ENCODE data around the gene PRR22. TPM values are rescaled to one million over a fixed set of nuclear protein-coding genes. Genes with fewer than 3 reads are reported as not detected.

Gene PRR22
- total and polyA plus RNA-seq, 9 of the 15 experiments (the other 6 are each of a cell fraction or from before 2014, with no cell fraction given) = 0.03 to 12.0 (median 2.0) TPM; not detected in 1

DNA sequence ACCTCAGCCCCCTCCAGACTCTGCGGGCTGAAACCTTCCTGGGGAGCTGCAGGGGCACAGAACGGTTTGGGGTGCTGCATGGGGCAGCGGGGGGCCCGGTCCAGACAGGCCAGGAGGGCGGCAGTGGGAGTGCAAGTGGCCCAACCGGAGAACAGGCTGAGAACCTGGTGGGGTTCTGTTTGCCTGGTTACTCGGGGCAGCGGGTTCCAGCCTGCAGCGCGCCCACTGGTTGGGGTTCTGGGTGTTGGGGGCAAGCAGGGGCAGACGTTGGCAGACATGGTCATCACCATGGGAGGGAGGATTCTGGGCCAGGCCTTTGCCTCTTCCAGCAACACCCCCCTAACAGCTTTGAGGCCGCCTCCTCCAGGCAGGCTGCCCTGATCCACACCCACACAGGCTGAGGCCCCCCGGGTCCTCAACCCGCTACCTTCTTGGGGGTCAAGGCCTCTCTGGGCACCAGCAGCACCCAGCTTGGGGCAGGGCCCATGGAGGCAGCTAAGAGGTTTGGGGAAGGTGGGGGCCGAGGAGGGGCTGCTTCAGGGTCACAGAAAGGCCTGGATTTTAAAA is at the start of gene PRR22 (continued):
- TF ChIP-seq ESRRB (CRISPR knock-in tag; IDR thresholded peaks at IDR 0.05; ENCODE audit: borderline replicate concordance) (no peak), ZFP36 (IDR thresholded peaks at IDR 0.05; ENCODE audit: low read depth, low read length, partially characterized antibody) (peak; percentile 96), RBM25 (IDR thresholded peaks at IDR 0.05; ENCODE audit: low read depth, low read length, severe bottlenecking) (peak; percentile 60), ZNF146 (CRISPR knock-in tag; IDR thresholded peaks at IDR 0.05; ENCODE audit: unreplicated experiment) (no peak), MBD2 (IDR thresholded peaks at IDR 0.05; ENCODE audit: borderline replicate concordance, low read depth) (no peak), MTA1 (IDR thresholded peaks at IDR 0.05; ENCODE audit: borderline replicate concordance) (no peak), POLR2H (tag; IDR thresholded peaks at IDR 0.05; ENCODE audit: low read depth) (no peak), HNRNPH1 (optimal IDR thresholded peaks at IDR 0.05; ENCODE audit: low read depth, low read length) (no peak), RBFOX2 (IDR thresholded peaks at IDR 0.05; ENCODE audit: low read depth, low read length) (peak; percentile 61)
- TF ChIP-seq, protein P1, sequence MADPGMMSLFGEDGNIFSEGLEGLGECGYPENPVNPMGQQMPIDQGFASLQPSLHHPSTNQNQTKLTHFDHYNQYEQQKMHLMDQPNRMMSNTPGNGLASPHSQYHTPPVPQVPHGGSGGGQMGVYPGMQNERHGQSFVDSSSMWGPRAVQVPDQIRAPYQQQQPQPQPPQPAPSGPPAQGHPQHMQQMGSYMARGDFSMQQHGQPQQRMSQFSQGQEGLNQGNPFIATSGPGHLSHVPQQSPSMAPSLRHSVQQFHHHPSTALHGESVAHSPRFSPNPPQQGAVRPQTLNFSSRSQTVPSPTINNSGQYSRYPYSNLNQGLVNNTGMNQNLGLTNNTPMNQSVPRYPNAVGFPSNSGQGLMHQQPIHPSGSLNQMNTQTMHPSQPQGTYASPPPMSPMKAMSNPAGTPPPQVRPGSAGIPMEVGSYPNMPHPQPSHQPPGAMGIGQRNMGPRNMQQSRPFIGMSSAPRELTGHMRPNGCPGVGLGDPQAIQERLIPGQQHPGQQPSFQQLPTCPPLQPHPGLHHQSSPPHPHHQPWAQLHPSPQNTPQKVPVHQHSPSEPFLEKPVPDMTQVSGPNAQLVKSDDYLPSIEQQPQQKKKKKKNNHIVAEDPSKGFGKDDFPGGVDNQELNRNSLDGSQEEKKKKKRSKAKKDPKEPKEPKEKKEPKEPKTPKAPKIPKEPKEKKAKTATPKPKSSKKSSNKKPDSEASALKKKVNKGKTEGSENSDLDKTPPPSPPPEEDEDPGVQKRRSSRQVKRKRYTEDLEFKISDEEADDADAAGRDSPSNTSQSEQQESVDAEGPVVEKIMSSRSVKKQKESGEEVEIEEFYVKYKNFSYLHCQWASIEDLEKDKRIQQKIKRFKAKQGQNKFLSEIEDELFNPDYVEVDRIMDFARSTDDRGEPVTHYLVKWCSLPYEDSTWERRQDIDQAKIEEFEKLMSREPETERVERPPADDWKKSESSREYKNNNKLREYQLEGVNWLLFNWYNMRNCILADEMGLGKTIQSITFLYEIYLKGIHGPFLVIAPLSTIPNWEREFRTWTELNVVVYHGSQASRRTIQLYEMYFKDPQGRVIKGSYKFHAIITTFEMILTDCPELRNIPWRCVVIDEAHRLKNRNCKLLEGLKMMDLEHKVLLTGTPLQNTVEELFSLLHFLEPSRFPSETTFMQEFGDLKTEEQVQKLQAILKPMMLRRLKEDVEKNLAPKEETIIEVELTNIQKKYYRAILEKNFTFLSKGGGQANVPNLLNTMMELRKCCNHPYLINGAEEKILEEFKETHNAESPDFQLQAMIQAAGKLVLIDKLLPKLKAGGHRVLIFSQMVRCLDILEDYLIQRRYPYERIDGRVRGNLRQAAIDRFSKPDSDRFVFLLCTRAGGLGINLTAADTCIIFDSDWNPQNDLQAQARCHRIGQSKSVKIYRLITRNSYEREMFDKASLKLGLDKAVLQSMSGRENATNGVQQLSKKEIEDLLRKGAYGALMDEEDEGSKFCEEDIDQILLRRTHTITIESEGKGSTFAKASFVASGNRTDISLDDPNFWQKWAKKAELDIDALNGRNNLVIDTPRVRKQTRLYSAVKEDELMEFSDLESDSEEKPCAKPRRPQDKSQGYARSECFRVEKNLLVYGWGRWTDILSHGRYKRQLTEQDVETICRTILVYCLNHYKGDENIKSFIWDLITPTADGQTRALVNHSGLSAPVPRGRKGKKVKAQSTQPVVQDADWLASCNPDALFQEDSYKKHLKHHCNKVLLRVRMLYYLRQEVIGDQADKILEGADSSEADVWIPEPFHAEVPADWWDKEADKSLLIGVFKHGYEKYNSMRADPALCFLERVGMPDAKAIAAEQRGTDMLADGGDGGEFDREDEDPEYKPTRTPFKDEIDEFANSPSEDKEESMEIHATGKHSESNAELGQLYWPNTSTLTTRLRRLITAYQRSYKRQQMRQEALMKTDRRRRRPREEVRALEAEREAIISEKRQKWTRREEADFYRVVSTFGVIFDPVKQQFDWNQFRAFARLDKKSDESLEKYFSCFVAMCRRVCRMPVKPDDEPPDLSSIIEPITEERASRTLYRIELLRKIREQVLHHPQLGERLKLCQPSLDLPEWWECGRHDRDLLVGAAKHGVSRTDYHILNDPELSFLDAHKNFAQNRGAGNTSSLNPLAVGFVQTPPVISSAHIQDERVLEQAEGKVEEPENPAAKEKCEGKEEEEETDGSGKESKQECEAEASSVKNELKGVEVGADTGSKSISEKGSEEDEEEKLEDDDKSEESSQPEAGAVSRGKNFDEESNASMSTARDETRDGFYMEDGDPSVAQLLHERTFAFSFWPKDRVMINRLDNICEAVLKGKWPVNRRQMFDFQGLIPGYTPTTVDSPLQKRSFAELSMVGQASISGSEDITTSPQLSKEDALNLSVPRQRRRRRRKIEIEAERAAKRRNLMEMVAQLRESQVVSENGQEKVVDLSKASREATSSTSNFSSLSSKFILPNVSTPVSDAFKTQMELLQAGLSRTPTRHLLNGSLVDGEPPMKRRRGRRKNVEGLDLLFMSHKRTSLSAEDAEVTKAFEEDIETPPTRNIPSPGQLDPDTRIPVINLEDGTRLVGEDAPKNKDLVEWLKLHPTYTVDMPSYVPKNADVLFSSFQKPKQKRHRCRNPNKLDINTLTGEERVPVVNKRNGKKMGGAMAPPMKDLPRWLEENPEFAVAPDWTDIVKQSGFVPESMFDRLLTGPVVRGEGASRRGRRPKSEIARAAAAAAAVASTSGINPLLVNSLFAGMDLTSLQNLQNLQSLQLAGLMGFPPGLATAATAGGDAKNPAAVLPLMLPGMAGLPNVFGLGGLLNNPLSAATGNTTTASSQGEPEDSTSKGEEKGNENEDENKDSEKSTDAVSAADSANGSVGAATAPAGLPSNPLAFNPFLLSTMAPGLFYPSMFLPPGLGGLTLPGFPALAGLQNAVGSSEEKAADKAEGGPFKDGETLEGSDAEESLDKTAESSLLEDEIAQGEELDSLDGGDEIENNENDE (IDR thresholded peaks at IDR 0.05; ENCODE audit: low read depth, low read length) = no peak
- TF ChIP-seq, protein P2, sequence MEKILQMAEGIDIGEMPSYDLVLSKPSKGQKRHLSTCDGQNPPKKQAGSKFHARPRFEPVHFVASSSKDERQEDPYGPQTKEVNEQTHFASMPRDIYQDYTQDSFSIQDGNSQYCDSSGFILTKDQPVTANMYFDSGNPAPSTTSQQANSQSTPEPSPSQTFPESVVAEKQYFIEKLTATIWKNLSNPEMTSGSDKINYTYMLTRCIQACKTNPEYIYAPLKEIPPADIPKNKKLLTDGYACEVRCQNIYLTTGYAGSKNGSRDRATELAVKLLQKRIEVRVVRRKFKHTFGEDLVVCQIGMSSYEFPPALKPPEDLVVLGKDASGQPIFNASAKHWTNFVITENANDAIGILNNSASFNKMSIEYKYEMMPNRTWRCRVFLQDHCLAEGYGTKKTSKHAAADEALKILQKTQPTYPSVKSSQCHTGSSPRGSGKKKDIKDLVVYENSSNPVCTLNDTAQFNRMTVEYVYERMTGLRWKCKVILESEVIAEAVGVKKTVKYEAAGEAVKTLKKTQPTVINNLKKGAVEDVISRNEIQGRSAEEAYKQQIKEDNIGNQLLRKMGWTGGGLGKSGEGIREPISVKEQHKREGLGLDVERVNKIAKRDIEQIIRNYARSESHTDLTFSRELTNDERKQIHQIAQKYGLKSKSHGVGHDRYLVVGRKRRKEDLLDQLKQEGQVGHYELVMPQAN (IDR thresholded peaks at IDR 0.05; ENCODE audit: borderline replicate concordance) = no peak

Data from K562 (cell line).